Keratinocyte (primary cell): ENCODE results near the gene SLC22A14. TPM values are rescaled to one million over a fixed set of nuclear protein-coding genes. Genes with fewer than 3 reads are reported as not detected.

Experiments used
- DNase-seq: peaks from one replicate; pipeline ENCODE4 v3.0.0-alpha.2; 2011; ENCODE audit warnings: low read depth, missing footprints, low spot score
- FAIRE-seq: peaks from 2 replicates; lab custom pipeline; 2011; peaks lifted over from hg19 to GRCh38; lab: Jason Lieb, UNC
- H2AFZ ChIP-seq: 2 replicates; pipeline ENCODE4 v1.6.0; 2012; ENCODE audit warnings: low read length, control low read depth, inconsistent platforms; ENCODE audit not compliant: control insufficient read depth
- H3K27ac ChIP-seq: 2 replicates; pipeline ENCODE4 v1.5.1; 2011; ENCODE audit warnings: low read length; ENCODE audit not compliant: control insufficient read depth, insufficient read depth
- H3K27me3 ChIP-seq: 3 replicates; pipeline ENCODE4 v1.6.0; 2011; ENCODE audit warnings: low read length; ENCODE audit not compliant: control insufficient read depth, insufficient read depth; ENCODE audit errors: extremely low read depth
- H3K36me3 ChIP-seq, 2 experiments: 2 replicates in 1 of 2; 3 replicates in 1 of 2; pipeline ENCODE4 v1.5.1; 2011; ENCODE audit warnings: low read length in 2 of 2, mild to moderate bottlenecking in 1 of 2; ENCODE audit not compliant: control insufficient read depth in 2 of 2, insufficient read depth in 2 of 2; ENCODE audit errors: extremely low read depth in 1 of 2
- H3K4me1 ChIP-seq: 3 replicates; pipeline ENCODE4 v1.5.1; 2011; ENCODE audit warnings: low read length; ENCODE audit not compliant: control insufficient read depth, insufficient read depth; ENCODE audit errors: extremely low read depth
- H3K4me2 ChIP-seq: 3 replicates; pipeline ENCODE4 v1.6.0; 2011; ENCODE audit warnings: low read depth, low read length; ENCODE audit not compliant: control insufficient read depth, insufficient read depth; ENCODE audit errors: extremely low read depth
- H3K4me3 ChIP-seq, 3 experiments: fragments of 200-600 bp in 1 of 3; sonication (generic) in 1 of 3; 2 replicates in 2 of 3; 3 replicates in 1 of 3; pipeline ENCODE4 v1.5.1; 2011 to 2016; ENCODE audit warnings: low read length in 3 of 3, mild to moderate bottlenecking in 3 of 3, control low read depth in 2 of 3, inconsistent platforms in 1 of 3, low read depth in 1 of 3, mixed read lengths in 1 of 3, mixed run types in 1 of 3, moderate library complexity in 1 of 3; ENCODE audit not compliant: control insufficient read depth in 2 of 3, insufficient read depth in 2 of 3; ENCODE audit errors: extremely low read depth in 1 of 3
- H3K79me2 ChIP-seq: 2 replicates; pipeline ENCODE4 v1.6.0; 2012; ENCODE audit warnings: low read length; ENCODE audit not compliant: control insufficient read depth, insufficient read depth
- H3K9ac ChIP-seq: 3 replicates; pipeline ENCODE4 v1.6.0; 2011; ENCODE audit warnings: low read length; ENCODE audit not compliant: control insufficient read depth, insufficient read depth; ENCODE audit errors: extremely low read depth
- H3K9me1 ChIP-seq: 3 replicates; pipeline ENCODE4 v1.6.0; 2011; ENCODE audit warnings: low read length; ENCODE audit not compliant: control insufficient read depth, insufficient read depth; ENCODE audit errors: extremely low read depth
- H3K9me3 ChIP-seq: 2 replicates; pipeline ENCODE4 v1.5.1; 2012; ENCODE audit warnings: low read depth, low read length; ENCODE audit not compliant: control insufficient read depth
- H4K20me1 ChIP-seq: 3 replicates; pipeline ENCODE4 v1.6.0; 2011; ENCODE audit warnings: low read length; ENCODE audit not compliant: control insufficient read depth, insufficient read depth; ENCODE audit errors: extremely low read depth
- CTCF ChIP-seq, 3 experiments: IDR thresholded peaks in 1 of 3; conservative IDR thresholded peaks in 1 of 3; optimal IDR thresholded peaks in 1 of 3; 2 replicates in 2 of 3; 3 replicates in 1 of 3; pipeline versions ENCODE3 to v1.5.1; 2011; ENCODE audit warnings: low read length in 3 of 3, mild to moderate bottlenecking in 3 of 3, moderate library complexity in 2 of 3, control low read depth in 1 of 3, inconsistent platforms in 1 of 3; ENCODE audit not compliant: insufficient read depth in 2 of 3; ENCODE audit errors: extremely low read depth in 1 of 3
- EZH2 ChIP-seq: IDR thresholded peaks from one replicate; pipeline ENCODE4 v1.6.1; 2012; ENCODE audit warnings: inconsistent platforms, mild to moderate bottlenecking, low read length, moderate library complexity
- dilution Hi-C: fragments of 300-500 bp; cut with MboI; formaldehyde crosslinking; loops from one replicate; pipeline ENCODE4 v1.7.0; 2020; ENCODE audit warnings: low sequenced_read_pairs; ENCODE audit not compliant: extremely low pct_ligation_motif_present
- polyA plus RNA-seq, 5 experiments: library from polyadenylated mRNA; depleted of rRNA in 3 of 5; stranded (reverse) in 3 of 5; stranded (forward) in 1 of 5; unstranded in 1 of 5; fragments of >200 nt; gene quantifications; 1 replicate in 1 of 5; 2 replicates in 3 of 5; 3 replicates in 1 of 5; pipeline versions ENCODE4 v1.2.1 to v1.2.3, GENCODE V29; 2011 to 2012; ENCODE audit warnings: missing spikeins in 2 of 5, low read depth in 1 of 5, low replicate concordance in 1 of 5
- small RNA-seq, 3 experiments: library from RNA; depleted of rRNA; stranded (forward); fragments of <200 nt; gene quantifications; one replicate each; pipeline ENCODE3, GENCODE V24; 2012; ENCODE audit warnings: low read depth in 3 of 3, low replicate concordance in 1 of 3; ENCODE audit not compliant: insufficient read length in 3 of 3

SLC22A14 gene
- polyA plus RNA-seq, 1 donor (not counting 4 experiments of a cell fraction or from before 2014, with no cell fraction given), result 0.20 TPM

GRCh38 chr3:38366082-38366481, 84.0 kb downstream of the SLC22A14 start:
- dilution Hi-C loops, result no loop called here
- H4K20me1 ChIP-seq, result no peaks in the 10 kb centered on the region
- no peak overlapping the region for H3K4me3 ChIP-seq
- TF ChIP-seq CTCF (optimal IDR thresholded peaks at IDR 0.05 in 1 of 3, IDR thresholded peaks at IDR 0.05 in 1 of 3, conservative IDR thresholded peaks at IDR 0.05 in 1 of 3; ENCODE audit: extremely low read depth in 1 of 3, insufficient read depth in 2 of 3, low read length in 3 of 3), result no peak
- TF ChIP-seq EZH2, result no peak
- no peak overlapping the region for H3K9ac ChIP-seq
- no peaks in the 10 kb centered on the region for H3K79me2 ChIP-seq
- H3K27ac ChIP-seq, result no peak overlapping the region
- FAIRE-seq (no peak), DNase-seq (no peak)
- H3K4me1 ChIP-seq, result no peaks in the 10 kb centered on the region
- no peak overlapping the region for H3K4me2 ChIP-seq
- H3K9me3 ChIP-seq, result no peaks in the 10 kb centered on the region
- H3K27me3 ChIP-seq, result no peaks in the 10 kb centered on the region
- no peaks in the 10 kb centered on the region for H3K9me1 ChIP-seq
- H2AFZ ChIP-seq, result no peak overlapping the region
- H3K36me3 ChIP-seq, result peaks cover 0 to 3% of the 10 kb centered on the region in 2 experiments

- no peak overlapping the region for H3K27ac ChIP-seq
- no peak overlapping the region for H3K4me3 ChIP-seq
- no peak overlapping the region for H2AFZ ChIP-seq
- no peaks in the 10 kb centered on the region for H3K9me1 ChIP-seq
- TF ChIP-seq EZH2, result no peak
- TF ChIP-seq CTCF (optimal IDR thresholded peaks at IDR 0.05 in 1 of 3, IDR thresholded peaks at IDR 0.05 in 1 of 3, conservative IDR thresholded peaks at IDR 0.05 in 1 of 3; ENCODE audit: extremely low read depth in 1 of 3, insufficient read depth in 2 of 3, low read length in 3 of 3), result no peak
- DNase-seq (no peak), FAIRE-seq (no peak)
- dilution Hi-C loops, result no loop called here
- H3K36me3 ChIP-seq, result peaks cover 0 to 3% of the 10 kb centered on the region in 2 experiments
- H3K79me2 ChIP-seq, result no peaks in the 10 kb centered on the region
- no peak overlapping the region for H3K9ac ChIP-seq
- no peaks in the 10 kb centered on the region for H4K20me1 ChIP-seq
- H3K4me1 ChIP-seq, result no peaks in the 10 kb centered on the region
- H3K27me3 ChIP-seq, result no peaks in the 10 kb centered on the region
- no peaks in the 10 kb centered on the region for H3K9me3 ChIP-seq
- no peak overlapping the region for H3K4me2 ChIP-seq
Measured at GRCh38 chr3:38367779-38368178, 85.7 kb downstream of the SLC22A14 start.

Small RNA genes lying within 50 kb of the gene (small RNA-seq; reads per million reads assigned to genes)
- 0 reads per million in 3 experiments for gene RNU6-235P

Other genes with a start within 250 kb of the SLC22A14 start
- 0.01 to 0.02 TPM in 2 of 3 replicates, not detected in the other for gene DLEC1, start 243.1 kb upstream of the SLC22A14 start, polyA plus RNA-seq
- gene ACAA1, start 145.2 kb upstream of the SLC22A14 start, polyA plus RNA-seq, result 81.4 to 125 TPM (median 85.3 TPM) in 3 replicates
- gene MYD88, start 143.6 kb upstream of the SLC22A14 start, polyA plus RNA-seq, result 44.0 to 72.8 TPM (median 46.2 TPM) in 3 replicates
- 60.8 to 77.0 TPM (median 61.9 TPM) in 3 replicates for gene OXSR1, start 116.8 kb upstream of the SLC22A14 start, polyA plus RNA-seq
- 0.09 to 0.54 TPM (median 0.25 TPM) in 3 replicates for gene SLC22A13, start 16.5 kb upstream of the SLC22A14 start, polyA plus RNA-seq
- gene XYLB, start 64.5 kb downstream of the SLC22A14 start, polyA plus RNA-seq, result 1.1 to 1.8 TPM (median 1.8 TPM) in 3 replicates
- 0.37 to 0.71 TPM (median 0.46 TPM) in 3 replicates for gene ACVR2B, start 171.6 kb downstream of the SLC22A14 start, polyA plus RNA-seq
- gene EXOG, start 214.0 kb downstream of the SLC22A14 start, polyA plus RNA-seq, result 7.8 to 10.3 TPM (median 8.7 TPM) in 3 replicates